NCI-H2171 (cell line): ENCODE data around the gene DDX54.
"Not testable (repeated sequence)": the region's sequence is repeated elsewhere in the genome, so short reads cannot be mapped to it uniquely, and the experiment has no call there.

ENCODE experiments used
- DNase-seq: peaks from one replicate; lab custom pipeline; 2025; lab: John Stamatoyannopoulos, UW

DDX54 gene

DNA sequence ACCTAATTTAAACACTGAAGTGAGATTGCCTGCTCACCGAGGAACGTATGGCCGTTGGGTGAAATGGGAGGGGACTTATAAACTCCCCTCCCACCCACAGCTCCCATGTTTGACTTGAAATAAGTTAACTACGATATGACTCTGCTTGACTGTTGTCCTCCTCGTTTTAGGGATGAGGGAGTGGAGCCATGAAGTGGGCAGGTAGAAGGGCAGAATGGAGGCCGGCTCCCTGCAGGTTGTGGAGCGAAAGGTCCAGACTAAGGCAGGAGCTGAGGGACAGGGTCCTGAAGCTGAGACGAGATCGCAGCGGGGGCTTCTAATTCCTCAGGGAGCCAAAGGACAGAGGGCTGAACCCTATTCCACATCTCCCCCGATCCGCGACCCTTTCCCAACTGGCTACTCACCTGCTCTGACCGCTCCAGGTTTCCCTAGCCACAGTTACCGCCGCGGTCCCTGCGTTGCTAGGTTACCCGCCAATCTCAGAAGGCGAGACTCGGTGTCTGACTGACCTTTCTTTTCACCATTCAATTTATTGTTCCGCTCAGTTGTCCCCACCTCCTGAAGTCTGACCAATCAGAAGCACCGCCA, 35.4 kb upstream of the DDX54 start:
- no peak for DNase-seq

DNA sequence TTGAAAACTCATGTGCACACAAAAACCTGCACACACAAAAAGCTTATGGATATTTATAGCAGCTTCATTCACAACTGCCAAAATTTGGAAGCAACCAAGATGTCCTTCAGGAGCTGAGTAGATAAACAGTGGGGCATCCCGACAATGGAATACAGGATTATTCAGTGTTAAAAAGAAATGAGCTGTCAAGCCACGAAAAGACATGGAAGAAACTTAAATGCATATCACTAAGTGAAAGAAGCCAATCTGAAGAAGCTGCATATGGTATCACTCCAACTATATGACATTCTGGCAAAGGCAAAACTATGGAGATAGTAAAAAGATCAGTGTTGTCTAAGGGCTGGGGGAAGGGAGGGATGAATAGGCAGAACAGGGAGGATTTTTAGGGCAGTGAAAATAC, 30.7 kb upstream of the DDX54 start:
- DNase-seq, result no peak

DNA sequence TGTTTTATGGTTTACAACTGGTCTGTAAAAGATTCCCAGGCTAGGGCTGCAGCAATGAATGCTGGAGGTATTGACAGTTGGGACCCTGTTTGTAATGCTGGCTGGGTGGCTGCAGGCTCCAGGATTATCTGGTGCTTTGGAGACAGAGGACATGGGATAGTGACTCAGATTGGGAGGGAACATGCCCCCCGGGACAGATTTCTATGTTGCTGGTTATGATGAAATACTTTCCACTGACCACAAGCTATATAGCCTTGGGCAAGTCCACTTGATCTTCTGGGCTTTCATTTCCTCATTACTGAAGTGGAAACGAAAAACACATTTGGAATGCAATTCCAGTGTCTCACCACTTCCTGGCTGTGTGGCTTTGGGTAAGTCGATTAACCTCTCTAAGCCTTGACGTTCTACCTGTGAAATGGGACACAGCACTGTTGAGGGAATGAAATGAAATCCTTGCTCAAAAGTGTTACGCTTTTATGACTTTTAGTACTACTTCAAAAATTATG, 29.7 kb upstream of the DDX54 start:
- DNase-seq, result no peak

DNA sequence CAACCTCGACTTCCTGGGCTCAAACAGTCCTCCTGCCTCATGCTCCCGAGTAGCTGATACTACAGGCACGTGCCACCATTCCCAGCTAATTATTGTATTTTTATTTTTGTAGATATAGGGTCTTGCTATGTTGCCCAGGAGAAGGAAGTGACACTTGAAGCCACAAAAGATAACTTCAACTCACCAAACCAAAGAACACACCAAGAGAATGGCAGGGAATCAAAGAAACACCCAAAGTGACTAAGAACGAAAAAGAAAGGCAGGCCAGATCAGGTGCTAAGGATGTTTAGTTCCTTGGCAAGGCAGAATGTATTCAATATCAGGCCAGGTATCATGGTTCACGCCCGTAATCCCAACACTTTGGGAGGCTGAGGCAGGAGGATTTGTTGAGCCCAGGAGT, 25.9 kb upstream of the DDX54 start:
- DNase-seq, result no peak

DNA sequence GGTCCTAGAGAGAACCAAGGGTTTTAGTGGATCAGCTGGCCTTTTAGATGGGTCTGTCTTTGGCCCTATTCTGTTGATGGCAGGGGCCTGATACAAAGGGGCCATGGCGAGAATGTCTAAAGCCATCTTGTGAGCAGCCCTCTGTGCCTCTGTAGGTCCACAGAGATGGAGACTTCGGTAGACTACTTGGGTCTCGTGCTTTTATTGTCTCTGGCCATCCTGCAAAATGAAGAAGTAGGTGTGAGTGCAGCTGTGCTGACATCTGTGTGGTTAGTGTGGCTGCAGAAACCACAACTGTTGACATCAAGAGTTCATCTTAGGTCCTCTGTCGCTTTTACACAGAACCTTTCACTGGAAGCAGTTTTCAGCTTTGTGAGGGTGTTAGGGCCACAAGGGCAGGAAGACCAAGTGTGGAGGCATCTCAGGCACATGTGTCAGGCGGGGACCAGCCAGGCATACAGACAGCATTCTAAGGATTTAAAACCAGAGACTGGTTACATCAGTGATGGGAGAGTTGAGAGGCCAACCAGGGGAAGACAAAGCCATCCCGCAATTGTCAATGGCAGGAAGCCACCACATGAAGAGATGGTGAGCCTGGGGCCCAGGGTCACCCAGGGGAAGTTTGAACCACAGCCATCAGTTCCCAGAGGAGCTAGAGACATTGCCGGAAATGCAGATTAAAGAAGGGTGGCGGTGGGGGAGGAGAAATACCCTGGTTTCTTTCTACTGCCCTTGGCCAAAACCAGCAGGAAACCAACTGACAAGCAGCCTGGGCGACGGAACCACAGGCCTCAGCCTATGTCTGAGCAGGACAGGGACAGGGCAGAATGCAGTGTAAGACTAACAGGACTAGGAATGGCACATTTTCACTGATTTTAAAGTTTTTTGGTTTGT, 23.0 kb upstream of the DDX54 start:
- DNase-seq, result no peak

DNA sequence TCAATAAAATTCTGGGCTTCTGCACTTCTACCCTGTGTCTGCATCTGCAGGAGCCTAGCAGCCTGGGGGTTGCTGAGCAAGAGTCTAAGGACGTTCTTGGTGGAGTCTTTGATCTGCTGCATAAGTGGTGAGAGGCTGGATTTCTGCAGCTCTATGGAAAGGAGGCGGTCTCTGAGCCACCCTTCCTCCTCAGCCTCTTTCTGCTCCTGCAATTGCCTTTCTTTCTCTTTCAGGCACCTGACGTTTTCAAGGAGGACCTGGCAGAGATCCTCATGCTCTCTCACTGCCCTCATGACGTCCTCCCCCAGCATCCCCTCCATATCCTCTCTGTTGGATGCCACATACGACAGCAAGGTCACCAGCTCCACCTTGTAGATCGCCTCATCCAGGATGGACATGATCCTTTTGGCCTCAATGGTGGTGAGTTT, 22.3 kb upstream of the DDX54 start:
- no peak for DNase-seq

DNA sequence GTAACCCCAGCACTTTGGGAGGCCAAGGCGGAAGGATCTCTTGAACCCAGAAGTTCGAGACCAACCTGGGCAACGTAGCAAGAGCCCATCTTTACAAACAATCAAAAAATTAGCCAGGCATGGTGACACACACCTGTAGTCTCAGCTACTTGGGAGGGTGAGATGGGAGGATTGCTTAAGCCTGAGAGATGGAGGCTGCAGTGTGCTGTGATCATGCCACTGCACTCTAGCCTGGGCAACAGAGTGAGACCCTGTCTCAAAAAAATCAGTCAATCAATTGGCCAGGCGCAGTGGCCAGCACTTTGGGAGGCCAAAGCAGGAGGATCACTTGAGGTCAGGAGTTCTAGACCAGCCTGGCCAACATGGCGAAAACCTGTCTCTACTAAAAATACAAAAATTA, 21.5 kb upstream of the DDX54 start:
- not testable (repeated sequence) for DNase-seq

DNA sequence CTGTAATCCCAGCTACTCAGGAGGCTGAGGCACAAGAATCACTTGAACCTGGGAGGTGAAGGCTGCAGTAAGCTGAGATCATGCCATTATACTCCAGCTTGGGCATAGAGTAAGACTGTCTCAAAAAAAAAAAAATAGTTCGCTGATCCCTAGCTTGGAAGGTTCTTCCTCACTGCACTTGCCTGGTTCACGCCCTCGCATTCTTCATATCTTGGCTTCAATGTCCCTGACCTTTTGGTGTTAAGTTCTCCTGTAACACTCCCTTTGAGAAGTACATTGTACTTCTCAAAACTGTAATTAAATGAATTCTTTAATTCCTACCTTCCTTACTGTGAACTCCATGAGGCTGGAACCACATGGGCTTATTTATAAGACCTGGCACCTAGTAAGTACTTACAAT, 19.5 kb upstream of the DDX54 start:
- DNase-seq, result no peak

DNA sequence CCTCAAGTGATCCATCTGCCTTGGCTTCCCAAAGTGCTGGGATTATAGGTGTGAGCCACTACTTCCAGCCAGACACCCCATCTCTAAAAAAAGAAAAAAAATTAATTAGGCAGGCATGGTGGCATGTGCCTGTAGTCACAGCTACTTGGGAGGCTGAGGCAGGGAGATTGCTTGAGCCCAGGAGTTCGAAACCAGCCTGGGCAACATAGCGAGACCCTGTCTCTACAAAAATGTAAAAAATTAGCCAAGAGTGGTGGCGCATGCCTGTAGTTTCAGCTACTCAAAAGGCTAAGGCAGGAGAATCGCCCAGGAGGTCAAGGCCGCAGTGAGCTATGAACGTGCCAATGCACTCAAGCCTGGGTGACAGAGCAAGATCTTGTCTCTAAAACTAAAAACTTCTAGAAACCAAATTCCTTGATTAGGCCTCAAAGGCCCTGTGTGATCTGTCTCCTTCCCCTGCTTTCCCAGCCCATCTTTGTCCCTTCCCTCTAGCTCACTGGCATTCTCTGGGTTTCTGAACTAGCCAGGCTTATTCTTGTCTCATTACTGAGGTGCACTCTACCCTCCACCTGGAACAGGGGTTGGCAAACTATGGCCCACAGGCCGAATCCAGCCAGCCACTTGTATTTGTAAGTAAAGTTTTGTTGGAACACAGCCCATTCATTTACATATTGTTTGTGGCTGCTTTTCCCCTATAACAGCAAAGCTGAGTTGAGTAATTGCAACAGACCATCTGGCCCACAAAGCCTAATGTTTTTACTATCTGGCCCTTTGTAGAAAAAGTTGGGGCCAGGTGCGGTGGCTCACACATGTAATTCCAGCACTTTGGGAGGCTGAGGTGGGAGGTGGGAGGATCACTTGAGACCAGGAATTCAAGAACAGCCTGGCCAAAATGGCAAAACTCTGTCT, 18.8 kb upstream of the DDX54 start:
- DNase-seq, result no peak

DNA sequence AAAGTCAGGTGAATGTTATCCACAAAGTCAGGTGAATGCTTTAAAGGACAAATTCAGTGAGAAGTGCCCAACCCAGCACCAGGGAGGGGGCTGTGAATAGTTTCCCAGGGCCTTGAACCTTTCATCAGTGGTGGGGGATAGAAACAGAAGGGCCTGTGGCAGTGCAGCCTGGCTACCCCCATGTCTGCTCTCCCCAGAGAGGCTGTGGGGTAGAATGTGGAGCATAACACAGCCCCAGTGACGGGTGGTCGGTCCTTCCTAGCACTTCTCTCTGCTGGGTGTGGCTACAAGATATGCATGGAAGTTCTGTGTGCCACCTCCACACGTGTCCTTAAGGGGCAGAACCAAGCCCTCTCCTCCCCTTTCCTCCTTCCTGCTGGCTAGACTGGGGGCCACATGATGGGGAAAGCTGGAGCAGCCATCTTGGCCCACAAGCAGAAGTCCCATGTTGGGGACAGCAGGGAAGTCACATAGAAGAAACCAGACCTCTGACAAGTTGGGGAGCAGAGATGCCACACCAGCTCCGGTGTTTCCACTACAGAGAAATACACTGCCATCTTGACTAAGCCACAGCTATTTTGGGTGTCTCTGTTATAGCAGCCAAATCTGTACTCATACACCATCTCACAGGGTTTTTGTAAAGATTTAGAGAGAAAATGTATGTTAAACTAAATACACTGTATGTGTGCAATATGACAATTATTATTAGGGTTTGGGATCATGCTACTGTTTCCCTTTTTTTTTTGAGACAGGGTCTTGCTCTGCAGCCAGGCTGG, 17.2 kb upstream of the DDX54 start:
- no peak for DNase-seq

DNA sequence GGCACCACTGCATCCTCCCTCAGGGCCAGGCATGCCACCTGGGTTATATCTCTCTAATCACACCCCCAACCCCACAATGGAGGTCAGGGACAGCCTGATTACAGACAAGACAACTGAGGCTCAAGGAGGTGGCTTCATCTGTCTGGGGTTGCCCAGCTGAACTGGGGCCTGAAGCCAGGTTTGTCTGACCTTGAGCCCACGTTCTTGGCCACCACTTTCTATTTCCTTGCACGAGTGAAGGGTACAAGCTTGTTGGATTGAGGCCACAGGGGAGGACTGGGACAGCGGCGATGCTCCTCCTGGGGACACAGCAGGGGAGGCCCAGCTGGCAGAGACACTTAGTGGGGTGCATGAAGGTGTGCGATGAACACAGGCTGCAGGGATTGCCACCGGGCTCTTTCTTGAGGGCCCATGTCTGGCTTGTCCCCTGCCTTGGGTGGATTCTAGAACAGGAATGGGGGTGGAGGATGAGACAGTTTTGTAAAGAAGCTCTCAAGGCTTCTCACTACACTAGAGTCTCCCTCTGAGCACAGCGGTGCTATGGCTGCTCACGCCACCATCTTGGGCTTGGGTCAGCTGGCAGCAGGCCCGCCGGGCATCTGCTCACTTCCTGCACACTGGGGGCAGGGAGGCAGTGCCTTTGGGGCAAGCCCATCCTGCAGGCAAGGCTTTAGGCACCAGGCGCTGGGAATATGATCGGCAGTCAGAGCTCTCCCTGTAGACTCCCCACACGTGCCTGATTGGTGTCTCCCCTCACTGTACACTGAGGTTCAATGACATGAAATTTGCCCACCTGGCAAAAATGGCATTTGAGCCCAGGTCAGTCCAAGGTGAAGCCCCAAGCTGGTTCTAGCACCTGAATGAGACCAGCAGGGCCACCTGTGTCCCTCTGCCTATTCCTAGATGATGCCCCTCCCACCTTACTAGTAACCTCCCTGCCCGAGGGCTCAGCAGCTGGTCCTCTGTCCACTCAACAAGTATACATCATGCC, 16.2 kb upstream of the DDX54 start:
- no peak for DNase-seq

DNA sequence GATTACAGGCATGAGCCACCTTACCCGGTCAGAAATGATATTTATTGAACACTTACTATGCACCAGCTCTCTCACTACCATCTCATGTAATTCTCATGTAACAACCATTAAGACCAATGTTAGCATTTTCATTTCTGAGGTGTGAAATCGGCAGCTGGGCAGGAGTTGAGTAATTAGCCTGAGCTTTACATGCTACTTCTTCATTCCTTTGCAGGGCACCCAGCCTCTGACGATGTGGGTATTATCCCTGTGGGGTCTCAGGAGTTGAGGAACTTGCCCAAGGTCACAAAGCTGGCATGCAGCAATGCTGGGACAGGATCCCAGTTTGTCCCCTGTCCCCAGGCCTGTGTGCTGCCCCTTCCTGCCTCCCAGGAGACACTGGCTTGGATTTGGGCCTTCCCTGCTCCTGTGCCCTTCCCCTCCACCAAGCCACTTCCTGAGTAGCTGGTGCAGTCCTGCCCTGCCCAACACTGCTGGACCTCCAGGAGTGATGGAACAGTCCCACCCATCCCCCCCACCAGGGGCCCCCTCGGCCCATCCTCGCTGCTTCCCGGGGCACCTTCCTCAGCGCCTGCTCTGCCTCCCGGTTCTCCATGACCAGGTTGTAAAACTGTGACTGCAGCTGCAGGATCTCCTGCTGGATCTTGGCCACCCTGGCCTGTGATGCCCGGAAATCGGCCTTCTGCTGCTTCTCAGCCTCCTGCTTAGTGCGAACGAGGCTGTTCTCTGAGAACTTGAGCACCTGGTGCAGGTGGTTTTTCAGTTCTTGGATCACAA, 14.9 kb upstream of the DDX54 start:
- no peak for DNase-seq

DNA sequence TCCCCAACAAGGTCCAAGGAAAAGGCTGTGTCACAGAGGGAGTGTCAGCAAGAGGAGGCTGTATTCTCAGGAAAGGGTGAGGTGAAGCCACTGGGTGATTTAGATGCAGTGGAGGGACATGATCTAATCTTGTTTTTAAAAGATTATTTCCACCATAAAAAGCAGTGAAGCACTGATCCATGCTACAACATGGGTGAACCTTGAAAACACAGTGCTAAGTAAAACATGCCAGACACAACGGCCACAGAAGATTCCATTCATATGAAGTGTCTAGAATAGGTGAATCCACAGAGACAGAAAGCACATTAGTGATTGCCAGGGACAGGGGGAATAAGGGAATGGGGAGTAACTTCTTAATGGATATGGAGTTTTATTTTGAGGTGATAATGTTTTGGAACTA, 13.0 kb upstream of the DDX54 start:
- DNase-seq, result no peak

DNA sequence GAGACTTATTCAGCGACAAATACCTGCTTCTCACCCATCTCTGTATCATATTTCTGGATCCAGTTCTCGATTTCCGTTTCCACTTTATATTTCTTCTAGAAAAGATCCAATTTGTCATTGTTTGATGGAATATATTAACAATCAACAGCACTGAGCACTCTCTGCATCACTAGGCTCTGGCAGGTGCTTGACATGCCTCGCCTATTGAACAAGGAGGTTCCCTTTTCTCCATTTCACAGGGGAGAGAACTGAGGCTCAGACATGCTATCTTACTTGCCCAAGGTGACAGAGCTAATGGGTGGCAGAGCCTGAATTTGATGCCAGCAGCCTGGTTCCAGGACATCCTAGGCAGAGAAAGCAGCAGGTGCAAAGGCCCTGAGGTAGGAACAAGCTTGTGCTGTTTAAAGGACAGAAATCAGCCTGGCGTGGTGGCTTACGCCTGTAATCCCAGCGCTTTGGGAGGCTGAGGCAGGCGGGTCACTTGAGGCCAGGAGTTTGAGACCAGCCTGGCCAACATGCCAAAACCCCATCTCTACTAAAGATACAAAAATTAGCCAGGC, 12.3 kb upstream of the DDX54 start:
- no peak for DNase-seq

DNA sequence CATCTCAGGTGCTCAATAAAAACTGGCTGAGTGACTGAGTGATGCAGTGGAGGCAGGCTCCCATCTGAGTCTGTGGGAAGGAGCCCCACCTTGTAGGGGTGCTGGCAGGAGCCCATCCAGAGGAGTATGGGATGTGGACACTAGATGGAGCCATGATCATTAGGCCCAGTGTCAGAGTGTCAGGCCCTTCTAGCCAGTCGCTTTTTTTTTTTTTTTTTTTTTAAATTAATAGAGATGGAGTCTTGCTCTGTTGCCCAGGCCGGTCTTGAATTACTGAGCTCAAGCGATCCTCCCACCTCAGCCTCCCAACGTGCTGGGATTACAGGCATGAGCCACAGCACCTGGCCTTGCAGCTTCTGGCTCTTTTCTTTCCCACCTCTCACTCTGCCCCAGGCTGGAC, 11.7 kb upstream of the DDX54 start:
- DNase-seq, result peak; percentile 48

DNA sequence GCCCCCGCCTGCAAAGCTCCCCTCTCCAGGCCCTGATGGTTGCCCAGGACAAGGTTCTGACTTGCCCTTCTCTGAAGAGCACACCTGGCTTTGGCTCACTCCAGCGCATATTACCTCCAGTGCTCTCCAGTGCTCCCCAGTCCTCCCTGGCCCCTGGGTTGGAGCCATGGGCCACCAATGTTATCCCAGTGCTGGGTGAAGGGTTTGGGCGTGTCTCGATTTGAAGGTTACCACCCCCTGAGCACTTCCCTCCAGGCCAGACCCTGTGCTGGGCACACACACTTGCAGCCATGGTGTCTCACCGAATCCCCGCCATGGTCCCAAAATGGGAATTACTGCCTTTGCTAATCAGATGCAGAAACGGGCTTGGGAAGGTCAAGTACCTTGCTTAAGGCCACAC, 11.3 kb upstream of the DDX54 start:
- DNase-seq, result no peak

DNA sequence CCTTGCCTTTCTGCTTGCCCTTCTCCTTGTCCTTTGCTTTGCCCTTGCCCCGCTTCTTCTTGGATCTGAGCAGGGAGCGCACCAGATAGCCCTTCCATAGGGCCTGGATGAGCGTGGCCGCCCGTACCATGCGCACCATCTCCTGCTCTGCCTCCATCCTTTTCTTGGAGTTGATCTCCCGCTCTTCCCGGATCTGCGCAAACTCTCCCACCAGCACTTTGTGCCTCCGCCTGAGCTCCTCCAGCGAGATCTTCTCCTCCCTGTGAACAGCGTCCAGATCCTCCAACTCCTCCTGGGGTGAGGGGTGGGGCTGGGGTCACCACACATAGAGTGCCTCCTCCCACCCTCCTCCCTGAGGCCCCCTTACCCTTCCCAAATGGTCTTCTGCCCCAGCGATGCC, 10.3 kb upstream of the DDX54 start:
- no peak for DNase-seq

DNA sequence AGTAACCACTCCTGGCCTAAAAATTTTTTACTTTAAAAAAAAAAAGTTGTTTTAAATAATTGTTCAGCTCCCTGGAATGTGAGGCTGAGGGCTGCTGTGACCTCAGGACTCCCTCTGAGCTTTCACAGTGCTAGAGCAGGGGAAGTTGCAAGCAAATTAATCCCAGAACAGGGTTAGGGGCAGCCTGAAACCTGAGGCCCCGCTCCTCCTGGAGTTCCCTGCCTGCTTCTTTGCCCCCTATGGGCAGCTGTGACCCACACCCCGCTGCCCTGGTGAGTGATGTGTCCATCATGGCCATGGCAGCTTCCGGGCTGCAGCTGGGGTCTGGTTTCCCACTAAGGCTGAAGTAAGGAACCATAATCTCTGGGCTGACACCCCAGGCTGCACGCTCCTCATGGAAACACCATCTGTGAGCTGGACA, 9.7 kb upstream of the DDX54 start:
- DNase-seq, result no peak

DNA sequence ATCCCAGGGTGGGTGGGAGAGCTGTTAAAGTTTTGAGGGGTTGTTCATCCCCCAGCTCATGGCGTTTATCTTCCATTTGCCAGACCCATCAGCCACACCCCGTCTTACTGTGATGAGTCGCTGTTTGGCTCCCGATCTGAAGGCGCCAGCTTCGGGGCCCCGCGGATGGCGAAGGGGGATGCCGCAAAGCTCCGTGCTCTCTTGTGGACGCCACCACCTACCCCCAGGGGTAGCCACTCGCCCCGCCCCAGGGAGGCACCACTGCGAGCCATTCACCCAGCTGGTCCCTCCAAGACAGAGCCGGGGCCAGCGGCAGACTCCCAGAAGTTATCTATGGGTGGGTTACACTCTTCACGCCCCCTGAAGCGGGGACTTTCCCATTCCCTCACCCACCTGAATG, 5.9 kb upstream of the DDX54 start:
- DNase-seq, result no peak
